ENCODE data around the gene SKP1.
A peak's percentile ranks its signal among the peaks of the same experiment; 100 is the strongest.

Gene SKP1

GRCh38 chr5:134101686-134102439, 74.9 kb downstream of the SKP1 start:
- ChIA-PET POLR2A (interaction anchor here (0.7 kb wide), 1 partner anchor 70 kb away, joined by 3 read pairs; no protein-coding TSS in a partner anchor), CTCF (interaction anchor here (0.6 to 8.7 kb wide), 26 partner anchors 8 to 201 kb away, joined by 3 to 56 read pairs (median 4); partner anchors contain the start of gene TCF7)
- Histone ChIP-seq H3K9me3 (ENCODE audit: control insufficient read depth, insufficient read depth, low read depth, low read length) (no peaks in the 10 kb centered on the region), H3K36me3 (ENCODE audit: control insufficient read depth in 2 of 2, insufficient read depth in 1 of 2, low read length in 2 of 2) (no peaks in the 10 kb centered on the region), H3K4me3 (ENCODE audit: low read depth, low read length) (no peak overlapping the region), H3K27ac (ENCODE audit: extremely low read depth, low read depth, low read length) (no peak overlapping the region), H3K4me1 (ENCODE audit: control insufficient read depth, insufficient read depth, low read length) (no peaks in the 10 kb centered on the region)
- no peak for TF ChIP-seq ZNF114 (tag by site-specific recombination; IDR thresholded peaks at IDR 0.05)
- TF ChIP-seq ZNF19 (tag by site-specific recombination; IDR thresholded peaks at IDR 0.05; ENCODE audit: low read depth): no peak
- TF ChIP-seq, protein P1, sequence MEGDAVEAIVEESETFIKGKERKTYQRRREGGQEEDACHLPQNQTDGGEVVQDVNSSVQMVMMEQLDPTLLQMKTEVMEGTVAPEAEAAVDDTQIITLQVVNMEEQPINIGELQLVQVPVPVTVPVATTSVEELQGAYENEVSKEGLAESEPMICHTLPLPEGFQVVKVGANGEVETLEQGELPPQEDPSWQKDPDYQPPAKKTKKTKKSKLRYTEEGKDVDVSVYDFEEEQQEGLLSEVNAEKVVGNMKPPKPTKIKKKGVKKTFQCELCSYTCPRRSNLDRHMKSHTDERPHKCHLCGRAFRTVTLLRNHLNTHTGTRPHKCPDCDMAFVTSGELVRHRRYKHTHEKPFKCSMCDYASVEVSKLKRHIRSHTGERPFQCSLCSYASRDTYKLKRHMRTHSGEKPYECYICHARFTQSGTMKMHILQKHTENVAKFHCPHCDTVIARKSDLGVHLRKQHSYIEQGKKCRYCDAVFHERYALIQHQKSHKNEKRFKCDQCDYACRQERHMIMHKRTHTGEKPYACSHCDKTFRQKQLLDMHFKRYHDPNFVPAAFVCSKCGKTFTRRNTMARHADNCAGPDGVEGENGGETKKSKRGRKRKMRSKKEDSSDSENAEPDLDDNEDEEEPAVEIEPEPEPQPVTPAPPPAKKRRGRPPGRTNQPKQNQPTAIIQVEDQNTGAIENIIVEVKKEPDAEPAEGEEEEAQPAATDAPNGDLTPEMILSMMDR (tag by site-specific recombination; IDR thresholded peaks at IDR 0.05): peak; percentile 70; the same call in 1 of the 2 replicates
- TF ChIP-seq ZNF654 (tag by site-specific recombination; IDR thresholded peaks at IDR 0.05; ENCODE audit: low read depth): peak; percentile 32
- TF ChIP-seq ZBTB1 (tag by site-specific recombination; IDR thresholded peaks at IDR 0.05): no peak
- TF ChIP-seq, protein P2, sequence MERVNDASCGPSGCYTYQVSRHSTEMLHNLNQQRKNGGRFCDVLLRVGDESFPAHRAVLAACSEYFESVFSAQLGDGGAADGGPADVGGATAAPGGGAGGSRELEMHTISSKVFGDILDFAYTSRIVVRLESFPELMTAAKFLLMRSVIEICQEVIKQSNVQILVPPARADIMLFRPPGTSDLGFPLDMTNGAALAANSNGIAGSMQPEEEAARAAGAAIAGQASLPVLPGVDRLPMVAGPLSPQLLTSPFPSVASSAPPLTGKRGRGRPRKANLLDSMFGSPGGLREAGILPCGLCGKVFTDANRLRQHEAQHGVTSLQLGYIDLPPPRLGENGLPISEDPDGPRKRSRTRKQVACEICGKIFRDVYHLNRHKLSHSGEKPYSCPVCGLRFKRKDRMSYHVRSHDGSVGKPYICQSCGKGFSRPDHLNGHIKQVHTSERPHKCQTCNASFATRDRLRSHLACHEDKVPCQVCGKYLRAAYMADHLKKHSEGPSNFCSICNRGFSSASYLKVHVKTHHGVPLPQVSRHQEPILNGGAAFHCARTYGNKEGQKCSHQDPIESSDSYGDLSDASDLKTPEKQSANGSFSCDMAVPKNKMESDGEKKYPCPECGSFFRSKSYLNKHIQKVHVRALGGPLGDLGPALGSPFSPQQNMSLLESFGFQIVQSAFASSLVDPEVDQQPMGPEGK (tag by site-specific recombination; IDR thresholded peaks at IDR 0.05): peak; percentile 65
- TF ChIP-seq ZNF132 (tag by site-specific recombination; IDR thresholded peaks at IDR 0.05; ENCODE audit: borderline replicate concordance): no peak
- no peak for TF ChIP-seq ZNF221 (tag by site-specific recombination; IDR thresholded peaks at IDR 0.05; ENCODE audit: borderline replicate concordance)
- TF ChIP-seq, protein P3, sequence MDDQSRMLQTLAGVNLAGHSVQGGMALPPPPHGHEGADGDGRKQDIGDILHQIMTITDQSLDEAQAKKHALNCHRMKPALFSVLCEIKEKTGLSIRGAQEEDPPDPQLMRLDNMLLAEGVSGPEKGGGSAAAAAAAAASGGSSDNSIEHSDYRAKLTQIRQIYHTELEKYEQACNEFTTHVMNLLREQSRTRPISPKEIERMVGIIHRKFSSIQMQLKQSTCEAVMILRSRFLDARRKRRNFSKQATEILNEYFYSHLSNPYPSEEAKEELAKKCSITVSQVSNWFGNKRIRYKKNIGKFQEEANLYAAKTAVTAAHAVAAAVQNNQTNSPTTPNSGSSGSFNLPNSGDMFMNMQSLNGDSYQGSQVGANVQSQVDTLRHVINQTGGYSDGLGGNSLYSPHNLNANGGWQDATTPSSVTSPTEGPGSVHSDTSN (CRISPR knock-in tag; IDR thresholded peaks at IDR 0.05): no peak

GRCh38 chr5:134100283-134101091, 76.3 kb downstream of the SKP1 start:
- POLR2A ChIA-PET: interaction anchor here (0.6 kb wide), 1 partner anchor 139 kb away, joined by 9 read pairs; no protein-coding TSS in a partner anchor
- H3K4me3 ChIP-seq (ENCODE audit: low read depth, low read length): no peak overlapping the region
- H3K27ac ChIP-seq (ENCODE audit: extremely low read depth, low read depth, low read length): no peak overlapping the region
- H3K9me3 ChIP-seq (ENCODE audit: control insufficient read depth, insufficient read depth, low read depth, low read length): no peaks in the 10 kb centered on the region
- H3K36me3 ChIP-seq (ENCODE audit: control insufficient read depth in 2 of 2, insufficient read depth in 1 of 2, low read length in 2 of 2): no peaks in the 10 kb centered on the region
- CTCF ChIA-PET: interaction anchor here (0.6 to 8.7 kb wide), 13 partner anchors 12 to 189 kb away, joined by 3 to 56 read pairs (median 4); partner anchors contain the start of gene TCF7
- TF ChIP-seq ZBTB17 (tag by site-specific recombination; IDR thresholded peaks at IDR 0.05) (peak; percentile 57), KLF9 (tag by site-specific recombination; IDR thresholded peaks at IDR 0.05; ENCODE audit: low read depth) (no peak), GLIS1 (tag by site-specific recombination; IDR thresholded peaks at IDR 0.05) (peak; percentile 4; the same call in 1 of the 2 replicates), FEZF1 (tag by site-specific recombination; IDR thresholded peaks at IDR 0.05) (no peak)
- no peaks in the 10 kb centered on the region for H3K4me1 ChIP-seq (ENCODE audit: control insufficient read depth, insufficient read depth, low read length)

- CTCF ChIA-PET: interaction anchor here (0.7 to 8.7 kb wide), 10 partner anchors 12 to 1049 kb away, joined by 3 to 56 read pairs (median 8); partner anchors contain the start of gene TCF7
- H3K27ac ChIP-seq (ENCODE audit: extremely low read depth, low read depth, low read length): no peak overlapping the region
- no peaks in the 10 kb centered on the region for H3K36me3 ChIP-seq (ENCODE audit: control insufficient read depth in 2 of 2, insufficient read depth in 1 of 2, low read length in 2 of 2)
- no peak overlapping the region for H3K4me3 ChIP-seq (ENCODE audit: low read depth, low read length)
- POLR2A ChIA-PET: interaction anchor here (0.6 kb wide), 1 partner anchor 139 kb away, joined by 9 read pairs; no protein-coding TSS in a partner anchor
- no peaks in the 10 kb centered on the region for H3K9me3 ChIP-seq (ENCODE audit: control insufficient read depth, insufficient read depth, low read depth, low read length)
- TF ChIP-seq ZNF292 (tag by site-specific recombination; IDR thresholded peaks at IDR 0.05; ENCODE audit: borderline replicate concordance, low read depth) (no peak), GLIS1 (tag by site-specific recombination; IDR thresholded peaks at IDR 0.05) (peak; percentile 49; the same call in 1 of the 2 replicates), ZIC2 (tag by site-specific recombination; IDR thresholded peaks at IDR 0.05) (peak; percentile 95), ZBTB8A (tag by site-specific recombination; IDR thresholded peaks at IDR 0.05) (0 out of 2 replicates have a peak, but pooled peaks have one; percentile 15), ZNF423 (tag by site-specific recombination; IDR thresholded peaks at IDR 0.05) (0 out of 2 replicates have a peak, but pooled peaks have one; percentile 32)
- H3K4me1 ChIP-seq (ENCODE audit: control insufficient read depth, insufficient read depth, low read length): no peaks in the 10 kb centered on the region
These were observed 76.8 kb downstream of the SKP1 start for GRCh38 chr5:134099939-134100282.

Measured in HEK293 (cell line).